ENCODE data around the gene IPO11.

IPO11 gene

DNA sequence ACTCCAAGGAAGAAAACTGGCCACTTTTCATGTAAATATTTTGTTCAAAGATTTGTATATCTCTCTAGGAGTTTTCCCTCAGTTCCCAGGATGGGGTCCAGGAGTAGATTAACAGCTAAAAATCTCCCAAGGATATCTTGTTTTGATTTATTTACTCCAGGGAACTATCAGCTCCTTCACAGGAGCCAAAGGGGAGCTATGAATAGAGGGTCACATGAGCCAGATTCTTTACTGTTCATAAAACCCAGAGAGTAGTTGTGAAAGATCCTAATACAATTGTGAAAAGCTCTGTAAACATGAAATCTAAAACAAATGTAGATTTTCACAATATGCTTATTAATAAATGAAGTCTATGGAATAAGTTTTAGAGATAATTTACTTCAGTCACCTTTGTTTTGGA lies 25.7 kb upstream of the IPO11 start (continued):
- TF ChIP-seq, protein P1, sequence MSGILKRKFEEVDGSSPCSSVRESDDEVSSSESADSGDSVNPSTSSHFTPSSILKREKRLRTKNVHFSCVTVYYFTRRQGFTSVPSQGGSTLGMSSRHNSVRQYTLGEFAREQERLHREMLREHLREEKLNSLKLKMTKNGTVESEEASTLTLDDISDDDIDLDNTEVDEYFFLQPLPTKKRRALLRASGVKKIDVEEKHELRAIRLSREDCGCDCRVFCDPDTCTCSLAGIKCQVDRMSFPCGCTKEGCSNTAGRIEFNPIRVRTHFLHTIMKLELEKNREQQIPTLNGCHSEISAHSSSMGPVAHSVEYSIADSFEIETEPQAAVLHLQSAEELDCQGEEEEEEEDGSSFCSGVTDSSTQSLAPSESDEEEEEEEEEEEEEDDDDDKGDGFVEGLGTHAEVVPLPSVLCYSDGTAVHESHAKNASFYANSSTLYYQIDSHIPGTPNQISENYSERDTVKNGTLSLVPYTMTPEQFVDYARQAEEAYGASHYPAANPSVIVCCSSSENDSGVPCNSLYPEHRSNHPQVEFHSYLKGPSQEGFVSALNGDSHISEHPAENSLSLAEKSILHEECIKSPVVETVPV (CRISPR knock-in tag; IDR thresholded peaks at IDR 0.05) = no peak
- TF ChIP-seq, protein P2, sequence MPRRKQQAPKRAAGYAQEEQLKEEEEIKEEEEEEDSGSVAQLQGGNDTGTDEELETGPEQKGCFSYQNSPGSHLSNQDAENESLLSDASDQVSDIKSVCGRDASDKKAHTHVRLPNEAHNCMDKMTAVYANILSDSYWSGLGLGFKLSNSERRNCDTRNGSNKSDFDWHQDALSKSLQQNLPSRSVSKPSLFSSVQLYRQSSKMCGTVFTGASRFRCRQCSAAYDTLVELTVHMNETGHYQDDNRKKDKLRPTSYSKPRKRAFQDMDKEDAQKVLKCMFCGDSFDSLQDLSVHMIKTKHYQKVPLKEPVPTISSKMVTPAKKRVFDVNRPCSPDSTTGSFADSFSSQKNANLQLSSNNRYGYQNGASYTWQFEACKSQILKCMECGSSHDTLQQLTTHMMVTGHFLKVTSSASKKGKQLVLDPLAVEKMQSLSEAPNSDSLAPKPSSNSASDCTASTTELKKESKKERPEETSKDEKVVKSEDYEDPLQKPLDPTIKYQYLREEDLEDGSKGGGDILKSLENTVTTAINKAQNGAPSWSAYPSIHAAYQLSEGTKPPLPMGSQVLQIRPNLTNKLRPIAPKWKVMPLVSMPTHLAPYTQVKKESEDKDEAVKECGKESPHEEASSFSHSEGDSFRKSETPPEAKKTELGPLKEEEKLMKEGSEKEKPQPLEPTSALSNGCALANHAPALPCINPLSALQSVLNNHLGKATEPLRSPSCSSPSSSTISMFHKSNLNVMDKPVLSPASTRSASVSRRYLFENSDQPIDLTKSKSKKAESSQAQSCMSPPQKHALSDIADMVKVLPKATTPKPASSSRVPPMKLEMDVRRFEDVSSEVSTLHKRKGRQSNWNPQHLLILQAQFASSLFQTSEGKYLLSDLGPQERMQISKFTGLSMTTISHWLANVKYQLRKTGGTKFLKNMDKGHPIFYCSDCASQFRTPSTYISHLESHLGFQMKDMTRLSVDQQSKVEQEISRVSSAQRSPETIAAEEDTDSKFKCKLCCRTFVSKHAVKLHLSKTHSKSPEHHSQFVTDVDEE (CRISPR knock-in tag; IDR thresholded peaks at IDR 0.05) = no peak
- TF ChIP-seq ZNF70 (CRISPR knock-in tag; IDR thresholded peaks at IDR 0.05) (no peak), ISL1 (CRISPR knock-in tag; IDR thresholded peaks at IDR 0.05) (no peak), TCF4 (CRISPR knock-in tag; IDR thresholded peaks at IDR 0.05; ENCODE audit: borderline replicate concordance) (no peak), TOX (CRISPR knock-in tag; IDR thresholded peaks at IDR 0.05; ENCODE audit: borderline replicate concordance) (no peak), ZFP30 (CRISPR knock-in tag; IDR thresholded peaks at IDR 0.05) (no peak), OSR1 (CRISPR knock-in tag; IDR thresholded peaks at IDR 0.05) (no peak), BACH2 (CRISPR knock-in tag; IDR thresholded peaks at IDR 0.05; ENCODE audit: borderline replicate concordance) (no peak), RARB (CRISPR knock-in tag; IDR thresholded peaks at IDR 0.05) (no peak)

GRCh38 chr5:62395210-62395950 lies 17.2 kb upstream of the IPO11 start:
- no peak for ATAC-seq
- no peak for TF ChIP-seq CSDC2 (CRISPR knock-in tag; IDR thresholded peaks at IDR 0.05)
- no peak for TF ChIP-seq ZNF565 (CRISPR knock-in tag; conservative IDR thresholded peaks at IDR 0.05; ENCODE audit: low read depth)
- no peak for TF ChIP-seq PPARA (CRISPR knock-in tag; IDR thresholded peaks at IDR 0.05; ENCODE audit: borderline replicate concordance)
- TF ChIP-seq ZFP3 (CRISPR knock-in tag; IDR thresholded peaks at IDR 0.05) = no peak
- TF ChIP-seq, protein P2 (CRISPR knock-in tag; IDR thresholded peaks at IDR 0.05) = no peak
- no peak for TF ChIP-seq TCF4 (CRISPR knock-in tag; IDR thresholded peaks at IDR 0.05; ENCODE audit: borderline replicate concordance)
- TF ChIP-seq BACH2 (CRISPR knock-in tag; IDR thresholded peaks at IDR 0.05; ENCODE audit: borderline replicate concordance) = no peak
- TF ChIP-seq ZFP30 (CRISPR knock-in tag; IDR thresholded peaks at IDR 0.05) = no peak
- no peak for TF ChIP-seq ESRRG (CRISPR knock-in tag; IDR thresholded peaks at IDR 0.05)
- no peak for TF ChIP-seq ZNF8 (CRISPR knock-in tag; IDR thresholded peaks at IDR 0.05)
- TF ChIP-seq OSR1 (CRISPR knock-in tag; IDR thresholded peaks at IDR 0.05) = no peak
- no peak for TF ChIP-seq SNAI2 (CRISPR knock-in tag; IDR thresholded peaks at IDR 0.05)
- TF ChIP-seq, protein P3, sequence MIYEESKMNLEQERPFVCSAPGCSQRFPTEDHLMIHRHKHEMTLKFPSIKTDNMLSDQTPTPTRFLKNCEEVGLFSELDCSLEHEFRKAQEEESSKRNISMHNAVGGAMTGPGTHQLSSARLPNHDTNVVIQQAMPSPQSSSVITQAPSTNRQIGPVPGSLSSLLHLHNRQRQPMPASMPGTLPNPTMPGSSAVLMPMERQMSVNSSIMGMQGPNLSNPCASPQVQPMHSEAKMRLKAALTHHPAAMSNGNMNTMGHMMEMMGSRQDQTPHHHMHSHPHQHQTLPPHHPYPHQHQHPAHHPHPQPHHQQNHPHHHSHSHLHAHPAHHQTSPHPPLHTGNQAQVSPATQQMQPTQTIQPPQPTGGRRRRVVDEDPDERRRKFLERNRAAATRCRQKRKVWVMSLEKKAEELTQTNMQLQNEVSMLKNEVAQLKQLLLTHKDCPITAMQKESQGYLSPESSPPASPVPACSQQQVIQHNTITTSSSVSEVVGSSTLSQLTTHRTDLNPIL (CRISPR knock-in tag; IDR thresholded peaks at IDR 0.05; ENCODE audit: low read depth) = no peak
- no peak for TF ChIP-seq POU6F1 (CRISPR knock-in tag; IDR thresholded peaks at IDR 0.05; ENCODE audit: borderline replicate concordance, low read depth)
- TF ChIP-seq TOX (CRISPR knock-in tag; IDR thresholded peaks at IDR 0.05; ENCODE audit: borderline replicate concordance) = no peak
- no peak for TF ChIP-seq RARB (CRISPR knock-in tag; IDR thresholded peaks at IDR 0.05)
